ENCODE data around the gene TMEM52. TPM values are rescaled to one million over a fixed set of nuclear protein-coding genes. Genes with fewer than 3 reads are reported as not detected.
"Not testable (repeated sequence)": the region's sequence is repeated elsewhere in the genome, so short reads cannot be mapped to it uniquely, and the experiment has no call there.

The TMEM52 gene
- total RNA-seq, 1 experiment from 2014 or later: 0.69 TPM

- DNase-seq (ENCODE audit: low read depth): no peak
Measured at GRCh38 chr1:1947493-1947892, 28.4 kb upstream of the TMEM52 start.

- no peak for DNase-seq (ENCODE audit: low read depth)
Measured at GRCh38 chr1:1946540-1946939, 27.5 kb upstream of the TMEM52 start.

GRCh38 chr1:1945782-1946393 lies 26.8 kb upstream of the TMEM52 start:
- no peak for DNase-seq (ENCODE audit: low read depth)

GRCh38 chr1:1943834-1944570 lies 24.9 kb upstream of the TMEM52 start:
- no peak for DNase-seq (ENCODE audit: low read depth)

GRCh38 chr1:1942753-1943656 lies 23.9 kb upstream of the TMEM52 start:
- DNase-seq (ENCODE audit: low read depth): no peak

GRCh38 chr1:1941868-1942752 lies 23.0 kb upstream of the TMEM52 start:
- no peak for DNase-seq (ENCODE audit: low read depth)

GRCh38 chr1:1941211-1941841 lies 22.2 kb upstream of the TMEM52 start:
- DNase-seq (ENCODE audit: low read depth): no peak

GRCh38 chr1:1940123-1940425 lies 21.0 kb upstream of the TMEM52 start:
- DNase-seq (ENCODE audit: low read depth): no peak

GRCh38 chr1:1939296-1940122 lies 20.4 kb upstream of the TMEM52 start:
- no peak for DNase-seq (ENCODE audit: low read depth)

GRCh38 chr1:1938613-1939295 lies 19.7 kb upstream of the TMEM52 start:
- DNase-seq (ENCODE audit: low read depth): no peak

- no peak for DNase-seq (ENCODE audit: low read depth)
Measured at GRCh38 chr1:1938276-1938573, 19.1 kb upstream of the TMEM52 start.

- DNase-seq (ENCODE audit: low read depth): no peak
Measured at GRCh38 chr1:1937549-1938275, 18.6 kb upstream of the TMEM52 start.

GRCh38 chr1:1937061-1937460 lies 18.0 kb upstream of the TMEM52 start:
- DNase-seq (ENCODE audit: low read depth): no peak

- not testable (repeated sequence) for DNase-seq (ENCODE audit: low read depth)
Measured at GRCh38 chr1:1934848-1935247, 15.8 kb upstream of the TMEM52 start.

- no peak for DNase-seq (ENCODE audit: low read depth)
Measured at GRCh38 chr1:1929639-1930545, 10.8 kb upstream of the TMEM52 start.

- no peak for DNase-seq (ENCODE audit: low read depth)
Measured at GRCh38 chr1:1929102-1929638, 10.1 kb upstream of the TMEM52 start.
